Left ventricle myocardium inferior (tissue), 1 donor: ENCODE results near the gene PGBD5. TPM values are rescaled to one million over a fixed set of nuclear protein-coding genes. Genes with fewer than 3 reads are reported as not detected.

Source experiments
- DNase-seq: peaks from one replicate; pipeline ENCODE4 v3.0.0-alpha.2; 2020
- H3K27ac ChIP-seq: fragments of 200-600 bp; replicated peaks from 2 replicates; pipeline ENCODE4 v1.8.0; 2021
- H3K27me3 ChIP-seq: fragments of 200-600 bp; 2 replicates; pipeline ENCODE4 v1.8.0; 2021; ENCODE audit warnings: low read depth
- H3K36me3 ChIP-seq: fragments of 200-600 bp; 2 replicates; pipeline ENCODE4 v1.8.0; 2021
- H3K4me1 ChIP-seq: fragments of 200-600 bp; 2 replicates; pipeline ENCODE4 v1.8.0; 2021
- H3K4me3 ChIP-seq: fragments of 200-600 bp; 2 replicates; pipeline ENCODE4 v1.8.0; 2021; ENCODE audit warnings: mild to moderate bottlenecking, moderate library complexity
- H3K9me3 ChIP-seq: fragments of 200-600 bp; replicated peaks from 2 replicates; pipeline ENCODE4 v1.8.0; 2021
- intact Hi-C: fragments of 100-400 bp; cut with micrococcal nuclease; formaldehyde crosslinking; loops from one replicate; pipeline ENCODE4 v1.11.0; 2022
- total RNA-seq: library from RNA; stranded (reverse); fragmentation: NEBNext Ultra II Directional; extraction: Animal tissue kit (Norgen Biotek cat#: 25700); gene quantifications from one replicate; pipeline ENCODE4 v1.2.1, GENCODE V29; 2021
- TF ChIP-seq, protein P1 (sequence below): fragments of 200-600 bp; IDR thresholded peaks from 2 replicates; pipeline ENCODE4 v1.8.0; 2021; ENCODE audit warnings: antibody characterized with exemption, mild to moderate bottlenecking, borderline replicate concordance
- donor health status: DM: no; HTN: yes; CAD: no; lungs with severe emphysema.

The PGBD5 gene
- total RNA-seq, 1 donor from 2014 or later = 10.6 TPM

GRCh38 chr1:230463760-230464159 lies 37.6 kb upstream of the PGBD5 start:
- Histone ChIP-seq H3K9me3 (peaks cover 6% of the 10 kb centered on the region), H3K27ac (no peak overlapping the region), H3K27me3 (peaks cover 5% of the 10 kb centered on the region), H3K4me3 (no peak overlapping the region), H3K4me1 (peaks cover 23% of the 10 kb centered on the region), H3K36me3 (no peaks in the 10 kb centered on the region)
- intact Hi-C loops = no loop called here
- TF ChIP-seq, protein P1, sequence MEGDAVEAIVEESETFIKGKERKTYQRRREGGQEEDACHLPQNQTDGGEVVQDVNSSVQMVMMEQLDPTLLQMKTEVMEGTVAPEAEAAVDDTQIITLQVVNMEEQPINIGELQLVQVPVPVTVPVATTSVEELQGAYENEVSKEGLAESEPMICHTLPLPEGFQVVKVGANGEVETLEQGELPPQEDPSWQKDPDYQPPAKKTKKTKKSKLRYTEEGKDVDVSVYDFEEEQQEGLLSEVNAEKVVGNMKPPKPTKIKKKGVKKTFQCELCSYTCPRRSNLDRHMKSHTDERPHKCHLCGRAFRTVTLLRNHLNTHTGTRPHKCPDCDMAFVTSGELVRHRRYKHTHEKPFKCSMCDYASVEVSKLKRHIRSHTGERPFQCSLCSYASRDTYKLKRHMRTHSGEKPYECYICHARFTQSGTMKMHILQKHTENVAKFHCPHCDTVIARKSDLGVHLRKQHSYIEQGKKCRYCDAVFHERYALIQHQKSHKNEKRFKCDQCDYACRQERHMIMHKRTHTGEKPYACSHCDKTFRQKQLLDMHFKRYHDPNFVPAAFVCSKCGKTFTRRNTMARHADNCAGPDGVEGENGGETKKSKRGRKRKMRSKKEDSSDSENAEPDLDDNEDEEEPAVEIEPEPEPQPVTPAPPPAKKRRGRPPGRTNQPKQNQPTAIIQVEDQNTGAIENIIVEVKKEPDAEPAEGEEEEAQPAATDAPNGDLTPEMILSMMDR = no peak
- no peak for DNase-seq

DNA sequence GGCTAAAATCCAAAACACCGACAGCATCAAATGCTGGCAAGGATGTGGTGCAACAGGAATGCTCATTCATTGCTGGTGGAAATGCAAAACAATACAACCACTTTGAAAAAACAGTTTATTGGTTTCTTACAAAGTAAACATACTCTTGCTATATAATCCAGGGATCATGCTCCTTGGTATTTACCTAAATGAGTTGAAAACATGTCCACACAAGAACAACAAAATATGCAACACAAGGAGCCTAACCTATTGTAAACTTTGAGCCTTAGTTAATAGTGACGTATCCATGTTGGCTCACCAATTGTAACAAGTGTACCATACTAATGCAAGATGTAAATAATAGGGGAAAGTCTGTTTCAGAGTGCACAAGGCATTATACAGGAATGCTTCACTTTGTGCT lies 37.2 kb upstream of the PGBD5 start:
- peaks cover 23% of the 10 kb centered on the region for H3K4me1 ChIP-seq
- H3K9me3 ChIP-seq = peaks cover 6% of the 10 kb centered on the region
- no peak for DNase-seq
- TF ChIP-seq, protein P1 = no peak
- no peak overlapping the region for H3K4me3 ChIP-seq
- peaks cover 5% of the 10 kb centered on the region for H3K27me3 ChIP-seq
- intact Hi-C loops = no loop called here
- H3K36me3 ChIP-seq = no peaks in the 10 kb centered on the region
- no peak overlapping the region for H3K27ac ChIP-seq

DNA sequence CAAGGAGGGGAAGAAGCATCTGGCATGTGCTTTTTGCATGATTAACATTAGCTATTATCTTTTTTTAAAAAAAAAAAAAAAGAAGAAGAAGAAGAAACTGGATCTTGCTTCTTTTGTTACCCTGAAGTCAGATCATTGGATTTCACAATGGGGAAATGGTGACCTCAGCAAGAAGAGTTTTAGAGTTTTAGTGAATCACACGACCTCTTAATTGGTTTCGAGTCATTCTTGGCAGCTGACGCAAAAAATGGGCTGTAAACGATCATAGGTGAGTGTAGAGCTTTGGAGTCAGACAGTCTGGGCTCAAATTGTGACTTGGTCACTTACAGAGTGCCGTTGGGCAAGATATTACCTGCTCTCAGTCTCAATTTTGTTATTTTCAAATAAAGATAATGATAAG lies 33.3 kb upstream of the PGBD5 start:
- Histone ChIP-seq H3K9me3 (no peaks in the 10 kb centered on the region), H3K4me3 (no peak overlapping the region), H3K27ac (no peak overlapping the region), H3K4me1 (peaks cover 14% of the 10 kb centered on the region), H3K27me3 (peaks cover 5% of the 10 kb centered on the region), H3K36me3 (no peaks in the 10 kb centered on the region)
- DNase-seq = no peak
- TF ChIP-seq, protein P1 = no peak
- intact Hi-C loops = no loop called here

- Histone ChIP-seq H3K27ac (no peak overlapping the region), H3K9me3 (no peaks in the 10 kb centered on the region), H3K27me3 (peaks cover 5% of the 10 kb centered on the region), H3K36me3 (no peaks in the 10 kb centered on the region), H3K4me1 (peaks cover 10% of the 10 kb centered on the region), H3K4me3 (no peak overlapping the region)
- intact Hi-C loops = no loop called here
- no peak for DNase-seq
- TF ChIP-seq, protein P1 = no peak
These were observed 32.4 kb upstream of the PGBD5 start for GRCh38 chr1:230458509-230458908.

GRCh38 chr1:230456478-230456877 lies 30.3 kb upstream of the PGBD5 start:
- intact Hi-C loops = no loop called here
- H3K4me3 ChIP-seq = no peak overlapping the region
- no peaks in the 10 kb centered on the region for H3K36me3 ChIP-seq
- DNase-seq = no peak
- H3K4me1 ChIP-seq = peaks cover 10% of the 10 kb centered on the region
- H3K9me3 ChIP-seq = no peaks in the 10 kb centered on the region
- TF ChIP-seq, protein P1 = no peak
- peaks cover 5% of the 10 kb centered on the region for H3K27me3 ChIP-seq
- no peak overlapping the region for H3K27ac ChIP-seq

GRCh38 chr1:230455291-230455690 lies 29.2 kb upstream of the PGBD5 start:
- TF ChIP-seq, protein P1 = no peak
- no peak overlapping the region for H3K4me3 ChIP-seq
- H3K36me3 ChIP-seq = no peaks in the 10 kb centered on the region
- H3K27me3 ChIP-seq = peaks cover under 1% of the 10 kb centered on the region
- H3K9me3 ChIP-seq = no peaks in the 10 kb centered on the region
- intact Hi-C loops = no loop called here
- H3K4me1 ChIP-seq = peaks cover 10% of the 10 kb centered on the region
- no peak for DNase-seq
- no peak overlapping the region for H3K27ac ChIP-seq
